ENCODE data around the gene LTBP3.

- TF ChIP-seq CTCF (IDR thresholded peaks at IDR 0.05) (no peak), POLR2A (IDR thresholded peaks at IDR 0.05) (peak in 1 of 2 donors; percentile 46)
Measured at GRCh38 chr11:65576867-65577755, 19.0 kb upstream of the LTBP3 start.

Measured in heart left ventricle (tissue), 13 donors.